Activated CD4-positive, alpha-beta T cell treated with anti-CD3 and anti-CD28 coated beads for 4 hours (primary cell): ENCODE data around the gene ERMN.
A peak's percentile ranks its signal among the peaks of the same experiment; 100 is the strongest.

ENCODE experiments used
- DNase-seq, 2 donors: peaks; one replicate each; pipeline ENCODE4 v3.0.0-alpha.2; 2020

ERMN gene

GRCh38 chr2:157327621-157328500, 2.2 kb upstream of the ERMN start:
- DNase-seq, result peak; percentile 86 to 94

- no peak for DNase-seq
Measured at GRCh38 chr2:157327200-157327599, 1.6 kb upstream of the ERMN start.

GRCh38 chr2:157326698-157327097, 1.1 kb upstream of the ERMN start:
- no peak for DNase-seq

- no peak for DNase-seq
Measured at GRCh38 chr2:157324331-157324843, 1.2 kb downstream of the ERMN start.

GRCh38 chr2:157322432-157322831, 3.2 kb downstream of the ERMN start:
- DNase-seq, result no peak

GRCh38 chr2:157321466-157321865, 4.2 kb downstream of the ERMN start:
- DNase-seq, result no peak

- no peak for DNase-seq
Measured at GRCh38 chr2:157320409-157320808, 5.2 kb downstream of the ERMN start.

GRCh38 chr2:157319795-157320194, 5.8 kb downstream of the ERMN start:
- no peak for DNase-seq

- no peak for DNase-seq
Measured at GRCh38 chr2:157318884-157319283, 6.7 kb downstream of the ERMN start.

GRCh38 chr2:157315901-157316300, 9.7 kb downstream of the ERMN start:
- DNase-seq, result no peak

- no peak for DNase-seq
Measured at GRCh38 chr2:157312866-157313486, 12.6 kb downstream of the ERMN start.

GRCh38 chr2:157311706-157312105, 13.9 kb downstream of the ERMN start:
- no peak for DNase-seq

- DNase-seq, result no peak
Measured at GRCh38 chr2:157309878-157310277, 15.7 kb downstream of the ERMN start.

GRCh38 chr2:157307021-157307420, 18.6 kb downstream of the ERMN start:
- no peak for DNase-seq

- DNase-seq, result no peak
Measured at GRCh38 chr2:157305723-157306110, 19.9 kb downstream of the ERMN start.

GRCh38 chr2:157304811-157305722, 20.6 kb downstream of the ERMN start:
- DNase-seq, result no peak

GRCh38 chr2:157303612-157304011, 22.0 kb downstream of the ERMN start:
- DNase-seq, result no peak

- DNase-seq, result peak; percentile 26 to 35
Measured at GRCh38 chr2:157302492-157303099, 23.0 kb downstream of the ERMN start.

- DNase-seq, result no peak
Measured at GRCh38 chr2:157301307-157301706, 24.3 kb downstream of the ERMN start.

GRCh38 chr2:157296958-157297357, 28.7 kb downstream of the ERMN start:
- no peak for DNase-seq

GRCh38 chr2:157296490-157296889, 29.1 kb downstream of the ERMN start:
- no peak for DNase-seq

- no peak for DNase-seq
Measured at GRCh38 chr2:157292853-157293252, 32.8 kb downstream of the ERMN start.

- DNase-seq, result no peak
Measured at GRCh38 chr2:157291018-157291417, 34.6 kb downstream of the ERMN start.
